Choroid plexus epithelial cell (primary cell): Measurements from ENCODE around the gene ATN1.
A peak's percentile ranks its signal among the peaks of the same experiment; 100 is the strongest.
"Not testable (repeated sequence)": the region's sequence is repeated elsewhere in the genome, so short reads cannot be mapped to it uniquely, and the experiment has no call there.

ENCODE experiments used
- DNase-seq: peaks from one replicate; pipeline ENCODE4 v3.0.0-alpha.2; 2010; ENCODE audit warnings: low read depth
- H3K4me3 ChIP-seq: 2 replicates; pipeline ENCODE4 v1.5.1; 2011; ENCODE audit warnings: low read depth, mild to moderate bottlenecking, control low read depth, low read length, moderate library complexity
- CTCF ChIP-seq: conservative IDR thresholded peaks from 2 replicates; pipeline ENCODE4 v1.5.1; 2011; ENCODE audit warnings: low read depth, mild to moderate bottlenecking, control low read depth, inconsistent platforms, low read length, moderate library complexity

The ATN1 gene

GRCh38 chr12:6888360-6888759 lies 39.4 kb upstream of the ATN1 start:
- no peak for TF ChIP-seq CTCF
- H3K4me3 ChIP-seq = no peak overlapping the region
- DNase-seq = no peak

- DNase-seq, H3K4me3 ChIP-seq: not testable (repeated sequence)
Observed at GRCh38 chr12:6888794-6889193, 39.0 kb upstream of the ATN1 start.

GRCh38 chr12:6889775-6890573 lies 37.8 kb upstream of the ATN1 start:
- DNase-seq, H3K4me3 ChIP-seq: not testable (repeated sequence)

- H3K4me3 ChIP-seq = peak overlapping the region; percentile 58
- TF ChIP-seq CTCF = peak; percentile 59
- peak; percentile 97 for DNase-seq
Observed at GRCh38 chr12:6890789-6891645, 36.7 kb upstream of the ATN1 start.

- no peak for DNase-seq
- no peak for TF ChIP-seq CTCF
- peak overlapping the region; percentile 58 for H3K4me3 ChIP-seq
Observed at GRCh38 chr12:6891646-6892001, 36.1 kb upstream of the ATN1 start.

- H3K4me3 ChIP-seq, DNase-seq: not testable (repeated sequence)
Observed at GRCh38 chr12:6892683-6893082, 35.1 kb upstream of the ATN1 start.

GRCh38 chr12:6894321-6894720 lies 33.4 kb upstream of the ATN1 start:
- DNase-seq = no peak

More at GRCh38 chr12:6894321-6894720, 33.4 kb upstream of the ATN1 start:
- TF ChIP-seq CTCF = no peak
- no peak overlapping the region for H3K4me3 ChIP-seq
